Measurements from ENCODE around the gene EHF. TPM values are rescaled to one million over a fixed set of nuclear protein-coding genes. Genes with fewer than 3 reads are reported as not detected.

EHF gene
- total RNA-seq, 2 donors from 2014 or later, result 289 to 316 TPM

DNA sequence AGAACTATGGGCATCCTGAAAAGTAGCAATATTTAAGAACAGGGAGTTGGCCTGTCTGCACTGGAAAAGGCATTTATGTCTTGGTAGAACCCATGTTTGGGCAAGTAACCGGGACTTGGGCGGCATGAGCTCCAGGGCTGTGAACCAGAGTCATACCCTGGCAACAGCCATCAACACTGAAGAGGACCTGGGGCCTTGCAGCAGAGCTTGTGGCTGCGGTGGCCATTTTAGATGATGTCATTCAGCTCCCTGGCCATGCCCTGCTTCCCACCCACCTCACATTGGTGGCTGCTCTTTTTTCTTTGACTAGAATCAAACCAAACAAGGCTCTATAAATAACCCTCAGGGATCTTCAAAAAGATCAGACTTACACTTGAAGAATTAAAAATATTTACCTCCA is 26.6 kb downstream of the EHF start:
- Histone ChIP-seq H3K9me3 (no peaks in the 10 kb centered on the region), H3K27ac (no peak overlapping the region), H3K4me1 (peaks cover 7% of the 10 kb centered on the region), H3K4me3 (no peak overlapping the region), H3K9ac (ENCODE audit: low read depth in 2 of 2, low read length in 2 of 2) (no peak overlapping the region), H3K27me3 (no peaks in the 10 kb centered on the region), H3K36me3 (no peaks in the 10 kb centered on the region)
- no peak for DNase-seq
- TF ChIP-seq, protein P1, sequence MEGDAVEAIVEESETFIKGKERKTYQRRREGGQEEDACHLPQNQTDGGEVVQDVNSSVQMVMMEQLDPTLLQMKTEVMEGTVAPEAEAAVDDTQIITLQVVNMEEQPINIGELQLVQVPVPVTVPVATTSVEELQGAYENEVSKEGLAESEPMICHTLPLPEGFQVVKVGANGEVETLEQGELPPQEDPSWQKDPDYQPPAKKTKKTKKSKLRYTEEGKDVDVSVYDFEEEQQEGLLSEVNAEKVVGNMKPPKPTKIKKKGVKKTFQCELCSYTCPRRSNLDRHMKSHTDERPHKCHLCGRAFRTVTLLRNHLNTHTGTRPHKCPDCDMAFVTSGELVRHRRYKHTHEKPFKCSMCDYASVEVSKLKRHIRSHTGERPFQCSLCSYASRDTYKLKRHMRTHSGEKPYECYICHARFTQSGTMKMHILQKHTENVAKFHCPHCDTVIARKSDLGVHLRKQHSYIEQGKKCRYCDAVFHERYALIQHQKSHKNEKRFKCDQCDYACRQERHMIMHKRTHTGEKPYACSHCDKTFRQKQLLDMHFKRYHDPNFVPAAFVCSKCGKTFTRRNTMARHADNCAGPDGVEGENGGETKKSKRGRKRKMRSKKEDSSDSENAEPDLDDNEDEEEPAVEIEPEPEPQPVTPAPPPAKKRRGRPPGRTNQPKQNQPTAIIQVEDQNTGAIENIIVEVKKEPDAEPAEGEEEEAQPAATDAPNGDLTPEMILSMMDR (IDR thresholded peaks at IDR 0.05), result no peak
- intact Hi-C loops (cut with DNase I), result no loop called here

DNA sequence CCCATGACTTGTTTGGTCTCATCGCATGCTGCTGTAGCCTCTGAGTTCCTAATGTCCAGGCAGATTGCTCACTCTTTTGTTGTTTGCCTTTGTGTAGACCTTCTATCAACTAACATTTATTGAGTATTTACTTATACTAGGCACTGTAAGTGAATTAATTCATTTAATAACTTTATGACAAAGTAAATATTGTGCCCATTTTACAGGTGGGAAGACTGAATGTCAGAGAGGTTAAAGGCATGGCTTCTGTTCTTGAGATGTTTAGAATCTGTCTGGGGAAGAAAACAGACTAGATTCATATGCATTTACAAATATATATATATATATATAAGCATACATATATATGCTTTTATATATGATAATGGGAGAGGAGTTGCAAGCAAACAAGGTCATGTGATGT is 27.1 kb downstream of the EHF start:
- H3K4me3 ChIP-seq, result no peak overlapping the region
- no peaks in the 10 kb centered on the region for H3K27me3 ChIP-seq
- H3K36me3 ChIP-seq, result no peaks in the 10 kb centered on the region
- H3K4me1 ChIP-seq, result peaks cover 7% of the 10 kb centered on the region
- no peaks in the 10 kb centered on the region for H3K9me3 ChIP-seq
- no peak for DNase-seq
- H3K27ac ChIP-seq, result no peak overlapping the region
- H3K9ac ChIP-seq (ENCODE audit: low read depth in 2 of 2, low read length in 2 of 2), result no peak overlapping the region
- intact Hi-C loops (cut with DNase I), result no loop called here
- TF ChIP-seq, protein P1 (IDR thresholded peaks at IDR 0.05), result no peak

DNA sequence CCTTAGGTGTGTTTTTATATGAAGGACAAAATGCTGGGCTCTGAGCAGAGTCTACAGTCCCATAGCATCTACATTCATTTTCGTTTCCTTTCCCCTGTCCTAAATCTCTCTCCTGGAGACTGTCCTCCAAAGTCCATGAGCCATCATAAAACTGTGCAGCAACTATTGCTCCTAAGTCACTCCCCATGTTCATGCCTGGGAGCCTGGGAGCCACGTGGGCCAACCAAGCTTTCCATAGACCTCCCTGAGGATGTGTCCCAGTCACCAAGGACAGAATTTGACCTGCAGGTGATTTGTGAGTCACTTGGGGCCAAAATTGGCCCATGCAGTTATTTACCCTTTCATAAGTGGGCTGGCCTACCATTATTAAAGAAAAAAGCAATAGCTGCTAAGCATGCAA is 28.7 kb downstream of the EHF start:
- no peaks in the 10 kb centered on the region for H3K36me3 ChIP-seq
- H3K27me3 ChIP-seq, result no peaks in the 10 kb centered on the region
- H3K4me1 ChIP-seq, result peaks cover 7% of the 10 kb centered on the region
- TF ChIP-seq, protein P1 (IDR thresholded peaks at IDR 0.05), result no peak
- no peak overlapping the region for H3K9ac ChIP-seq (ENCODE audit: low read depth in 2 of 2, low read length in 2 of 2)
- H3K27ac ChIP-seq, result no peak overlapping the region
- no peak for DNase-seq
- H3K9me3 ChIP-seq, result no peaks in the 10 kb centered on the region
- intact Hi-C loops (cut with DNase I), result no loop called here
- no peak overlapping the region for H3K4me3 ChIP-seq

DNA sequence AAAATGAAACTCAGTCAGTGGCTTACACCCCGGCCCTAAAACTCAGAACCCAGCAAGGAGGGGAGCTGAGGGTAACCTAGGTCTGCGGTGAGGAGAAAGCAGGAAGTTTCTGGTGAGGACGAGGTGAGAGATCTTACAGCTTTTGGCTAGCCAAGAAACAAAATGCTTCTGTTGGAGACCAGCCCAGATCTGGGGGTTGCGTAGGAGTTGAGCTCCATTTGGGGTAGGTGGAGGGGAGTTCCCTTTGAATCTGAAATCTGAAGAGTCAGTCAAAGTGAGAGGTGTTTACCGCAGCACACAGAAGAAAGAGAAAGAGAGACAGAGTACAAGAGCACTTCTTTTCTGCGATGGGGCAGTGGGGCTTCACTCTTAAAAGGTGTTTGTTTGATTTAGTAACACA is 29.6 kb downstream of the EHF start:
- Histone ChIP-seq H3K9me3 (no peaks in the 10 kb centered on the region), H3K27ac (no peak overlapping the region), H3K4me3 (no peak overlapping the region), H3K27me3 (no peaks in the 10 kb centered on the region), H3K4me1 (peaks cover 7% of the 10 kb centered on the region), H3K36me3 (no peaks in the 10 kb centered on the region), H3K9ac (ENCODE audit: low read depth in 2 of 2, low read length in 2 of 2) (no peak overlapping the region)
- TF ChIP-seq, protein P1 (IDR thresholded peaks at IDR 0.05), result no peak
- intact Hi-C loops (cut with DNase I), result no loop called here
- no peak for DNase-seq

DNA sequence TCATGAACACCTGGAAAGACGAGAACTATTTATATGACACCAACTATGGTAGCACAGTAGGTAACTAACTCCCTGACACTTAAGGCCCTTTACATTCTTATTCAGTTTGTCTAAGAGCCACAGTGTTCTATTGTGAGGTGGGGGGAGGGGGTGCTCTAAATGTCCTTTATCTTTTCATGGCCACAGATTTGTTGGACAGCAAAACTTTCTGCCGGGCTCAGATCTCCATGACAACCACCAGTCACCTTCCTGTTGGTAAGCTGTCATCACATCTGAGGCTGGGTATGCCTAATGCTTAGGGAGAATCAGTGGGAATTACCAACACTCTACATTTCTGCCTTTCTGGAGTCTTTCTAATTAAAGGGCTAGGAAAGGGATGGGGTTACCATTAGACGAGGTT is 30.7 kb downstream of the EHF start:
- intact Hi-C loops (cut with DNase I), result no loop called here
- H3K4me1 ChIP-seq, result peaks cover 7% of the 10 kb centered on the region
- DNase-seq, result no peak
- no peak overlapping the region for H3K4me3 ChIP-seq
- H3K27me3 ChIP-seq, result no peaks in the 10 kb centered on the region
- TF ChIP-seq, protein P1 (IDR thresholded peaks at IDR 0.05), result no peak
- H3K9me3 ChIP-seq, result no peaks in the 10 kb centered on the region
- H3K9ac ChIP-seq (ENCODE audit: low read depth in 2 of 2, low read length in 2 of 2), result no peak overlapping the region
- H3K36me3 ChIP-seq, result no peaks in the 10 kb centered on the region
- no peak overlapping the region for H3K27ac ChIP-seq
